Panc1 (cell line): ENCODE measurements around the gene LMNB1. TPM values are rescaled to one million over a fixed set of nuclear protein-coding genes. Genes with fewer than 3 reads are reported as not detected.

Source experiments
- ATAC-seq: fragments of 200-7000 bp; cut with Tn5 transposase; 2 replicates; pipeline ENCODE4 v1.9.1; 2020; ENCODE audit warnings: mild to moderate bottlenecking, moderate library complexity
- BruUV-seq: library from RNA; stranded (reverse); fragments of 400-500 nt; replicated peaks from 2 replicates; lab custom pipeline; 2021; lab: Mats Ljungman, UMichigan
- CTCF ChIA-PET: fragments of 300-600 bp; sonication (Branson Sonifier 250); formaldehyde crosslinking; loops from one replicate; lab custom pipeline; 2022; ENCODE audit warnings: antibody characterized with exemption; lab: Charles Lee
- POLR2A ChIA-PET: fragments of 300-600 bp; sonication (Branson Sonifier 250); formaldehyde crosslinking; loops from one replicate; lab custom pipeline; 2022; ENCODE audit warnings: antibody characterized with exemption; lab: Charles Lee
- DNase-seq: peaks from one replicate; pipeline ENCODE4 v3.0.0-alpha.2; 2010; ENCODE audit warnings: low read depth, low spot score
- H3K27ac ChIP-seq: 2 replicates; pipeline ENCODE4 v1.5.1; 2011; ENCODE audit warnings: mild to moderate bottlenecking, low read length, inconsistent platforms
- H3K27me3 ChIP-seq: fragments of 200-500 bp; sonication (Bioruptor generic); 2 replicates; pipeline ENCODE4 v1.6.0; 2014; ENCODE audit warnings: low read length, inconsistent platforms; ENCODE audit not compliant: control insufficient read depth, insufficient read depth
- H3K36me3 ChIP-seq: fragments of 200-500 bp; sonication (Bioruptor generic); 2 replicates; pipeline ENCODE4 v1.5.1; 2014; ENCODE audit warnings: inconsistent platforms, mild to moderate bottlenecking, low read length, moderate library complexity; ENCODE audit not compliant: control insufficient read depth, insufficient read depth
- H3K4me1 ChIP-seq: 2 replicates; pipeline ENCODE4 v1.5.1; 2011; ENCODE audit warnings: inconsistent platforms, mild to moderate bottlenecking, low read length, moderate library complexity; ENCODE audit not compliant: control insufficient read depth, insufficient read depth
- H3K4me3 ChIP-seq, 2 experiments: 2 replicates each; pipeline ENCODE4 v1.5.1; 2011 to 2012; ENCODE audit warnings: low read depth in 2 of 2, low read length in 2 of 2, mild to moderate bottlenecking in 2 of 2, inconsistent platforms in 1 of 2, moderate library complexity in 1 of 2
- H3K9me3 ChIP-seq: fragments of 200-500 bp; sonication (Bioruptor generic); 2 replicates; pipeline ENCODE4 v1.5.1; 2014; ENCODE audit warnings: low read depth, mild to moderate bottlenecking, inconsistent platforms, low read length, moderate library complexity; ENCODE audit not compliant: control insufficient read depth, insufficient read depth
- POLR2AphosphoS5 ChIP-seq: IDR thresholded peaks from 2 replicates; pipeline ENCODE4 v1.6.1; 2012; ENCODE audit warnings: mild to moderate bottlenecking, low read depth, low read length, moderate library complexity
- REST ChIP-seq, 2 experiments: IDR thresholded peaks; 2 replicates each; pipeline ENCODE4 v1.6.1; 2011 to 2012; ENCODE audit warnings: low read depth in 2 of 2, control low read depth in 1 of 2, low read length in 1 of 2, mild to moderate bottlenecking in 1 of 2, moderate library complexity in 1 of 2; ENCODE audit not compliant: insufficient read depth in 1 of 2
- SIN3A ChIP-seq: IDR thresholded peaks from 2 replicates; pipeline ENCODE4 v1.6.1; 2012; ENCODE audit warnings: low read depth, mild to moderate bottlenecking, low read length, moderate library complexity, borderline replicate concordance; ENCODE audit not compliant: insufficient read depth
- TCF7L2 ChIP-seq: IDR thresholded peaks from 2 replicates; pipeline ENCODE4 v1.6.1; 2011; ENCODE audit warnings: mild to moderate bottlenecking, low read depth, low read length, inconsistent platforms
- in situ Hi-C: cut with HindIII; loops from 2 replicates; pipeline ENCODE4 v1.10.0; 2016; ENCODE audit warnings: low sequenced_read_pairs, low pct_unique_long_range_greater_than_20kb
- intact Hi-C: fragments of 100-400 bp; cut with micrococcal nuclease; formaldehyde crosslinking; loops from one replicate; pipeline ENCODE4 v1.10.0; 2022; ENCODE audit not compliant: unreplicated experiment
- total RNA-seq: library from RNA; stranded (reverse); gene quantifications from one replicate; pipeline ENCODE4 v1.2.1, GENCODE V29; 2021; ENCODE audit not compliant: unreplicated experiment
- TF ChIP-seq, protein P1 (sequence below): fragments of 450-650 bp; IDR thresholded peaks from 2 replicates; pipeline ENCODE4 v1.5.1; 2017; ENCODE audit warnings: mild to moderate bottlenecking

The LMNB1 gene
- total RNA-seq, 1 experiment from 2014 or later: 122 TPM

DNA sequence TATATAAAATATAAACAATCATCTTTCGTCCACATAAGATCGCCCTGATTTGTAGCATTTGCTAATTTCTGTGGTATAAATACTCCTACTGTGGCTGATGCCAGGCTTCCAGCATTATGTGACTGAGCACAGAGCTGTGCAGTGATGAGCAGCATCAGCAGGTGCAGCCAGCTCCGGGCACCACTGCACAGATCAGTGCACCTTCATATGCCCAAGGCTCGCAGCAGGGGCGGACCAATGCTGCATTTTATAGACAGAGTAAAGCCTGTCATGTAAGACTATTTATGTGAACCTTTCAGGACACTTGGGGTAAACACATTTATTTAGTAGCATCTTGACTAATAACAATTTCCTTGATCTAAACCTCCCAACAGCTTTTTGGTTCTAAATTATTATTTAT is 53.1 kb downstream of the LMNB1 start:
- Histone ChIP-seq H3K36me3 (peaks cover 44% of the 10 kb centered on the region), H3K9me3 (no peaks in the 10 kb centered on the region), H3K4me3 (no peak overlapping the region), H3K4me1 (no peaks in the 10 kb centered on the region), H3K27me3 (no peaks in the 10 kb centered on the region), H3K27ac (no peak overlapping the region)
- BruUV-seq: no TSS peak
- DNase-seq (no peak), ATAC-seq (no peak)
- POLR2A ChIA-PET: no interaction called here
- intact Hi-C loops (no loop called here), in situ Hi-C loops (no loop called here)
- TF ChIP-seq SIN3A: no peak
- TF ChIP-seq, protein P1, sequence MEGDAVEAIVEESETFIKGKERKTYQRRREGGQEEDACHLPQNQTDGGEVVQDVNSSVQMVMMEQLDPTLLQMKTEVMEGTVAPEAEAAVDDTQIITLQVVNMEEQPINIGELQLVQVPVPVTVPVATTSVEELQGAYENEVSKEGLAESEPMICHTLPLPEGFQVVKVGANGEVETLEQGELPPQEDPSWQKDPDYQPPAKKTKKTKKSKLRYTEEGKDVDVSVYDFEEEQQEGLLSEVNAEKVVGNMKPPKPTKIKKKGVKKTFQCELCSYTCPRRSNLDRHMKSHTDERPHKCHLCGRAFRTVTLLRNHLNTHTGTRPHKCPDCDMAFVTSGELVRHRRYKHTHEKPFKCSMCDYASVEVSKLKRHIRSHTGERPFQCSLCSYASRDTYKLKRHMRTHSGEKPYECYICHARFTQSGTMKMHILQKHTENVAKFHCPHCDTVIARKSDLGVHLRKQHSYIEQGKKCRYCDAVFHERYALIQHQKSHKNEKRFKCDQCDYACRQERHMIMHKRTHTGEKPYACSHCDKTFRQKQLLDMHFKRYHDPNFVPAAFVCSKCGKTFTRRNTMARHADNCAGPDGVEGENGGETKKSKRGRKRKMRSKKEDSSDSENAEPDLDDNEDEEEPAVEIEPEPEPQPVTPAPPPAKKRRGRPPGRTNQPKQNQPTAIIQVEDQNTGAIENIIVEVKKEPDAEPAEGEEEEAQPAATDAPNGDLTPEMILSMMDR: no peak
- TF ChIP-seq POLR2AphosphoS5: no peak
- TF ChIP-seq TCF7L2: no peak
- no peak for TF ChIP-seq REST (IDR thresholded peaks at IDR 0.05; ENCODE audit: insufficient read depth in 1 of 2, low read depth in 2 of 2, low read length in 1 of 2)
- CTCF ChIA-PET: interaction anchor here (0.9 kb wide), 1 partner anchor 21 kb away, joined by 3 read pairs; no protein-coding TSS in a partner anchor

GRCh38 chr5:126831156-126831555 is 54.2 kb downstream of the LMNB1 start:
- Histone ChIP-seq H3K27me3 (no peaks in the 10 kb centered on the region), H3K9me3 (no peaks in the 10 kb centered on the region), H3K4me1 (no peaks in the 10 kb centered on the region), H3K27ac (no peak overlapping the region), H3K4me3 (no peak overlapping the region), H3K36me3 (peaks cover 39% of the 10 kb centered on the region)
- ATAC-seq (no peak), DNase-seq (no peak)
- TF ChIP-seq REST (IDR thresholded peaks at IDR 0.05; ENCODE audit: insufficient read depth in 1 of 2, low read depth in 2 of 2, low read length in 1 of 2) (no peak), SIN3A (no peak), TCF7L2 (no peak), POLR2AphosphoS5 (no peak)
- TF ChIP-seq, protein P1: no peak
- CTCF ChIA-PET: interaction anchor here (0.6 kb wide), 1 partner anchor 175 kb away, joined by 8 read pairs; no protein-coding TSS in a partner anchor
- in situ Hi-C loops (no loop called here), intact Hi-C loops (no loop called here)
- POLR2A ChIA-PET: no interaction called here
- no TSS peak for BruUV-seq
